SH-SY5Y (cell line): Measurements from ENCODE around the gene TMEM119.

Experiments used
- GATA2 ChIP-seq: IDR thresholded peaks from 2 replicates; pipeline ENCODE4 v1.6.1; 2011; ENCODE audit warnings: mild to moderate bottlenecking, low read depth, low read length
- GATA3 ChIP-seq: IDR thresholded peaks from 2 replicates; pipeline ENCODE4 v1.6.1; 2011; ENCODE audit warnings: low read depth, mild to moderate bottlenecking, low read length, moderate library complexity

- TF ChIP-seq GATA3 (no peak), GATA2 (no peak)
Observed at GRCh38 chr12:108583991-108584390, 13.9 kb downstream of the TMEM119 start.
